Stimulated activated effector memory CD8-positive, alpha-beta T cell treated with anti-CD3 and anti-CD28 coated beads, Interleukin-12 subunit alpha, Interleukin-12 subunit beta, amount 100 ng/mL, for 72 hours (primary cell): ENCODE results near the gene HSPG2.
"Not testable (repeated sequence)": the region's sequence is repeated elsewhere in the genome, so short reads cannot be mapped to it uniquely, and the experiment has no call there.

ENCODE experiments used
- ATAC-seq: fragments of 150-1000 bp; cut with Tn5 transposase; 2 replicates; pipeline ENCODE4 v1.10.0; 2021
- DNase-seq, 2 donors: peaks; one replicate each; pipeline ENCODE4 v3.0.0; 2021 to 2022; ENCODE audit warnings: low spot score in 2 of 2
- H3K27ac Mint-ChIP-seq: one replicate; pipeline ENCODE4 v1.8.0; 2022; ENCODE audit warnings: mild to moderate bottlenecking, mixed read lengths
- H3K36me3 Mint-ChIP-seq: one replicate; pipeline ENCODE4 v1.8.0; 2022; ENCODE audit warnings: mild to moderate bottlenecking, mixed read lengths
- H3K4me1 Mint-ChIP-seq: one replicate; pipeline ENCODE4 v1.8.0; 2022; ENCODE audit warnings: mixed read lengths
- H3K4me3 Mint-ChIP-seq: one replicate; pipeline ENCODE4 v1.8.0; 2022; ENCODE audit warnings: mild to moderate bottlenecking, mixed read lengths
- H3K9me3 Mint-ChIP-seq: one replicate; pipeline ENCODE4 v1.8.0; 2022; ENCODE audit warnings: mixed read lengths

Gene HSPG2

GRCh38 chr1:21836010-21836409, 101.1 kb downstream of the HSPG2 start:
- ATAC-seq (no peak), DNase-seq (no peak)
- Mint-ChIP-seq H3K9me3 (peaks cover 3% of the 10 kb centered on the region), H3K27ac (no peak overlapping the region), H3K4me1 (no peaks in the 10 kb centered on the region), H3K4me3 (no peak overlapping the region), H3K36me3 (peaks cover 5% of the 10 kb centered on the region)

GRCh38 chr1:21834666-21835065, 102.4 kb downstream of the HSPG2 start:
- peaks cover 3% of the 10 kb centered on the region for H3K9me3 Mint-ChIP-seq
- no peak overlapping the region for H3K27ac Mint-ChIP-seq
- no peaks in the 10 kb centered on the region for H3K4me1 Mint-ChIP-seq
- DNase-seq (no peak), ATAC-seq (no peak)
- H3K36me3 Mint-ChIP-seq, result peaks cover 5% of the 10 kb centered on the region
- no peak overlapping the region for H3K4me3 Mint-ChIP-seq

- H3K4me1 Mint-ChIP-seq, result no peaks in the 10 kb centered on the region
- no peak overlapping the region for H3K27ac Mint-ChIP-seq
- DNase-seq, result no peak
- ATAC-seq, result no peak
- no peak overlapping the region for H3K4me3 Mint-ChIP-seq
- peaks cover 5% of the 10 kb centered on the region for H3K36me3 Mint-ChIP-seq
- peaks cover 3% of the 10 kb centered on the region for H3K9me3 Mint-ChIP-seq
Measured at GRCh38 chr1:21834094-21834493, 103.0 kb downstream of the HSPG2 start.

DNA sequence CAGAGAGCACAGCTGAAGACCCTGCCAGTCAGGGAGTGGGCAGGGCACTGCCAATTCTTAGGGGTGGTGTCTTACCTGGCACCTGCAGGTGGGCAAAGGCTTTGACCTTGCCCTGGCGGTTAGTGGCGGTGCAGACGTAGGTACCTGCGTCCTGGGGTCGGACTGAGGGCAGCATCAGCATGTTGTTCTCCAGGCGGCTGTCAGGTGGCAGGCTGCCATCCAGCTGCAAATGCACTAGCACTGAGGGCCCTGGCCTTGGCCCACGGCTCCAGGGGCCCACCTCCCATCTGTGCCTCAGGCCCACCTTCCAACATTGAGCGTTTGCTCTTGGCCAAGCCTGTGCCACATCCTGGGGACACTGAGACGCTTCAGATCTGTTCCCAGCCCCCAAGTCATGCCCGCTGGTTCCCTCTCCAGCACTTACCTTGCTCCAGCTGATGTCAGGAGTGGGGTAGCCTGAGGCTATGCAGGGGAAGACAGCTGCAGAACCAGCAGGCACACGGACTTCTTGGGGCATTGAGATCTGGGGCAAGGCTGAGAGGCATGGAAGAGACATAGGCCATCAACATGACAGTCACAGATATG, 103.6 kb downstream of the HSPG2 start:
- H3K27ac Mint-ChIP-seq, result no peak overlapping the region
- DNase-seq (no peak), ATAC-seq (no peak)
- peaks cover 5% of the 10 kb centered on the region for H3K36me3 Mint-ChIP-seq
- no peaks in the 10 kb centered on the region for H3K4me1 Mint-ChIP-seq
- H3K4me3 Mint-ChIP-seq, result no peak overlapping the region
- peaks cover 3% of the 10 kb centered on the region for H3K9me3 Mint-ChIP-seq

DNA sequence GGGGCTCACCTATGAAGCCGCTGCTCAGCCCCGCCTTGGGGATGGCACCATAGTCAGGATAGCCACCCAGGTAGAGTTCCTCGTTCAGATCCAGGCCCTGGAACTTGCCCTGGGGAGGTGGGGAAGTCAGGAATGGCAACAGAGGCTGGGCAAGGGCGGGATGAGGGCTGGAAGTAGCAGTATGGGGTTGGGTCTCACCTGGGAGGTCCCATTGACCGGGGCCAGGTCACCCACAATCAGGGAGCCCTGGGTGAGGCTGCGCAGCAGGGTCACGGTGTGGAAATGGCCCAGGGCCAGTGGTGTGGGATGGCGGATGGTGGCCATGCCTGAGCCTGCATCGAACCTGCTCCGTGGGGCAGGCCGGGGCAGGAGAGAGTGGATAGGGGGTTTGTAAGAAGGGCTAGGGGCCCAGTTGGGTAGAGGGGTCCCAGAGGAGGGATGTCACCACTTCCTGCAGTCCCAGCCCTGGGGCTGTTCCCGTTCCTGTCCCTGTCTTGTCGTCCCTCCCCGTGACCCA, 105.6 kb downstream of the HSPG2 start:
- H3K27ac Mint-ChIP-seq, result peak overlapping the region; percentile 48
- H3K9me3 Mint-ChIP-seq, result peaks cover 3% of the 10 kb centered on the region
- no peak for ATAC-seq
- peaks cover 5% of the 10 kb centered on the region for H3K36me3 Mint-ChIP-seq
- no peaks in the 10 kb centered on the region for H3K4me1 Mint-ChIP-seq
- H3K4me3 Mint-ChIP-seq, result no peak overlapping the region
- DNase-seq, result no peak

- Mint-ChIP-seq H3K36me3 (peaks cover 5% of the 10 kb centered on the region), H3K4me3 (no peak overlapping the region), H3K4me1 (no peaks in the 10 kb centered on the region), H3K27ac (no peak overlapping the region), H3K9me3 (peaks cover 3% of the 10 kb centered on the region)
- DNase-seq, result no peak
- no peak for ATAC-seq
Measured at GRCh38 chr1:21830792-21831453, 106.2 kb downstream of the HSPG2 start.

- no peak overlapping the region for H3K4me3 Mint-ChIP-seq
- ATAC-seq, result no peak
- H3K36me3 Mint-ChIP-seq, result peaks cover 5% of the 10 kb centered on the region
- no peak overlapping the region for H3K27ac Mint-ChIP-seq
- no peaks in the 10 kb centered on the region for H3K4me1 Mint-ChIP-seq
- no peak for DNase-seq
- peaks cover 2% of the 10 kb centered on the region for H3K9me3 Mint-ChIP-seq
Measured at GRCh38 chr1:21829294-21829693, 107.8 kb downstream of the HSPG2 start.

DNA sequence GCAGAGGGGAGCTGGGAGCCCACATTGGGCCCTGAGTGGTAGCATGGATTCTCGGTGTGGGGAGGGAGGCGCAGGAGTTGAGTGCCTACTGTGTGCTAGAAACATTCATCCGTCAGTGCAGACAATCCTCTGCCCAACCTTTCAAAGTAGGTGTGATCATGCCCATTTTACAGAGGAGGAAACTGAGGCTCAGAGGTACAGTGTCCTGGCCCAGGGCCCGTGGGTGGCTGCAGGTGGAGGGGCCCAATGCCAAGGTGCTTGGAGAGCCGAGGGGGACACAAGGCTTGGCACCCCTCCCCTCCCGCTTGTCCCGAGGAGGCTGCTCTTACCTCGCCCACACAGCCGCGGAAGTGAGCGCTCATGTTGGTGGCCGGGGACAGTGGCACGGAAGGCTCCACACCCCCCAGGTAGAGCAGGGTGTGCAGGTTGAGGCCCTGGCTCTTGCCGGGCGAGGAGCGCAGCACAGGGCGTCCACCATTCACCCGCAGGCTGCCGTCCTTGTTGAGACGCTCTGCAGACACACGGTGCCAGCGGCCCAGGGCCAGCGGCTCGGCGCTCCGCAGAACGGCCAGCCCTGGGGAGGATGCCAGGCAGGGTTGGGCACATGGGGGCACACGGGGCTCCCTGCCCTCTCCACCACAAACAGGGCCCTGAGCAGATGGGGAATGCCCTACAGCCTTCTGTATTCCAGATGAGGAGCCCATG, 108.5 kb downstream of the HSPG2 start:
- no peak for DNase-seq
- Mint-ChIP-seq H3K27ac (no peak overlapping the region), H3K4me1 (no peaks in the 10 kb centered on the region), H3K36me3 (peaks cover 5% of the 10 kb centered on the region), H3K4me3 (no peak overlapping the region), H3K9me3 (no peaks in the 10 kb centered on the region)
- ATAC-seq, result no peak

- H3K36me3 Mint-ChIP-seq, result peaks cover 5% of the 10 kb centered on the region
- H3K4me1 Mint-ChIP-seq, result no peaks in the 10 kb centered on the region
- H3K9me3 Mint-ChIP-seq, result no peaks in the 10 kb centered on the region
- no peak overlapping the region for H3K4me3 Mint-ChIP-seq
- ATAC-seq (no peak), DNase-seq (no peak)
- no peak overlapping the region for H3K27ac Mint-ChIP-seq
Measured at GRCh38 chr1:21828075-21828474, 109.0 kb downstream of the HSPG2 start.

- ATAC-seq, result no peak
- no peak for DNase-seq
- Mint-ChIP-seq H3K36me3 (peaks cover 4% of the 10 kb centered on the region), H3K4me3 (no peak overlapping the region), H3K27ac (no peak overlapping the region), H3K4me1 (no peaks in the 10 kb centered on the region), H3K9me3 (no peaks in the 10 kb centered on the region)
Measured at GRCh38 chr1:21827141-21827679, 109.9 kb downstream of the HSPG2 start.

DNA sequence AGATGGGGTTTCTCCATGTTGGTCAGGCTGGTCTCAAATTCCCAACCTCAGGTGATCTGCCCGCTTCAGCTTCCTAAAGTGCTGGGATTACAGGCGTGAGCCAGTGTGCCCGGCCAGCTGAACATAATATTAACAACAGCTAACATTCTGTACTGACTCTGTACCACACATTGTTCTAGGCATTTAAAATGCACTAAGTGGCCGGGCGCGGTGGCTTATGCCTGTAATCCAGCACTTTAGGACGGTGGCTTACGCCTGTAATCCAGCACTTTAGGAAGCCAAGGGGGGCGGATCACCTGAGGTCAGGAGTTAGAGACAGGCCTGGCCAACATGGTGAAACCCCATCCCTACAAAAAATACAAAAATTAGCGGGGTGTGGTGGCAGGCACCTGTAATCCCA, 110.4 kb downstream of the HSPG2 start:
- not testable (repeated sequence) for H3K4me3 Mint-ChIP-seq, H3K9me3 Mint-ChIP-seq, H3K4me1 Mint-ChIP-seq, H3K27ac Mint-ChIP-seq, H3K36me3 Mint-ChIP-seq, DNase-seq, ATAC-seq

- H3K9me3 Mint-ChIP-seq, result no peaks in the 10 kb centered on the region
- DNase-seq (no peak), ATAC-seq (no peak)
- H3K36me3 Mint-ChIP-seq, result no peaks in the 10 kb centered on the region
- no peak overlapping the region for H3K27ac Mint-ChIP-seq
- H3K4me1 Mint-ChIP-seq, result no peaks in the 10 kb centered on the region
- H3K4me3 Mint-ChIP-seq, result no peak overlapping the region
Measured at GRCh38 chr1:21825393-21825792, 111.7 kb downstream of the HSPG2 start.

DNA sequence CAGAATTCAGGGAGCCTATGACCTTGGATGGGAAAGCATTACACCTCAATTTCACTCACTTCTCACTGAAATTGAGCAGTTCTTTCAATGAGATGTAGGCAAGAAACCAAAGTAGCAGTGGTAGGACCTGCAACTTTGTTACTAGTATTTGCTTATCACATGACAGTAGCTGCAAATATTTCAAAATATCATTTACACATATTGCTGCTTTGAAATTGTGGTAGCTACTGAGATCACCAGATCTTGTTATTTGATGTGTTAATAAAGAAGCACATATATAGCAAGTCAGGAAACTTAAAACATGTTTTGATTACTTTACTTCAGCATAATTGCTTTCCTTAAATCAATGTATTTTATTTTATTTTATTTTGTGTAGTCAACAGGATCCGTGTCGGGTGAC, 112.2 kb downstream of the HSPG2 start:
- no peak overlapping the region for H3K27ac Mint-ChIP-seq
- no peaks in the 10 kb centered on the region for H3K4me1 Mint-ChIP-seq
- no peak overlapping the region for H3K4me3 Mint-ChIP-seq
- no peaks in the 10 kb centered on the region for H3K9me3 Mint-ChIP-seq
- no peak for DNase-seq
- H3K36me3 Mint-ChIP-seq, result no peaks in the 10 kb centered on the region
- no peak for ATAC-seq

GRCh38 chr1:21823980-21824702, 113.0 kb downstream of the HSPG2 start:
- no peaks in the 10 kb centered on the region for H3K4me1 Mint-ChIP-seq
- no peaks in the 10 kb centered on the region for H3K36me3 Mint-ChIP-seq
- no peaks in the 10 kb centered on the region for H3K9me3 Mint-ChIP-seq
- H3K4me3 Mint-ChIP-seq, result no peak overlapping the region
- H3K27ac Mint-ChIP-seq, result no peak overlapping the region
- ATAC-seq (no peak), DNase-seq (no peak)
